ENCODE results near the gene STK4. TPM values are rescaled to one million over a fixed set of nuclear protein-coding genes. Genes with fewer than 3 reads are reported as not detected.
A peak's percentile ranks its signal among the peaks of the same experiment; 100 is the strongest.

Gene STK4
- total and polyA plus RNA-seq, 2 of the 4 experiments (the other 2 are of a cell fraction) = 10.2 to 22.2 TPM

DNA sequence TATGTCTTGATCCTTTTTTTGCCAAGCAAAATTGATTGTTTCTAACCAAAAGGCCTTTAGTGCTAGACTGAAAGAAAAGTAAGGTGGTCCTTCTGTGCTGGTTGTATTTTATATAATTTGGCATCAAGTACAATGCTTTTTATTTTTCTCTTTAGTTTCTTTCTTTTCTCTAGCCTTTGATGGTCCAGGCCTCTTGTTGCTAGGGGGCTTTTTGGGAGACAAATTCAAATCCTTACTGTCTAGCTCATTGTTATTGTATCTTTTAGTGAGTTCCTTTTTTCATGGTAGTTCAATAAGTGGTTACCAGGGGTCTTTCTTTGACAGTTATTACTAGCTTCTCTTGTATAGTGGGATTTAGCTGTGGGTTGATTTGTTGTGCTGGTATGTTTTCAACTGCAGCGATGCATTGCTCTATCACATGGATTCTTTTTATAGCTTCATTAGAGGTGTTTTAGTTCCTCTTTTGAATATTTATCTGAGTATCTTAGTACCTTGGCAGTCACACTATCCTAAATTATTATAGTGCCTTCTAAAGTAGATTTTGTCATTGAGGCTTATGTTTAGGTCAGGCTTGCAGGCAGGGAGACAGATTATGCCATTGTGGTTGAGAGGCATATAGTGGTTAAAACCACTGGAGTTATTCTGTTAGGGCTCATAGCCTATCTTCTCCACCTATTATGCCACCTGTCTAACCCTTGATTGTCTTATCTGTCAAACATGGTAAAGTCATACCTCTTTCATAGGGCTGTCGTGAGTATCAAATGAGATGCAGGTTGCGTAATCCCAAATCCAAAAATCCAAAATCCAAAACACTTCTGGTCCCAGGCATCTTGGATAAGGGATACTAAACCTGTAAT is 85.1 kb downstream of the STK4 start:
- no TSS peak for BruUV-seq (replicated peaks)
- no peaks in the 10 kb centered on the region for H3K9me3 ChIP-seq (ENCODE audit: control insufficient read depth, insufficient read depth, low read length)
- H3K14ac ChIP-seq (replicated peaks; ENCODE audit: low read depth, low read length) = no peak overlapping the region
- no peak overlapping the region for H4K91ac ChIP-seq (ENCODE audit: insufficient read depth, low read depth, low read length)
- ATAC-seq (ENCODE audit: low read depth) = no peak
- no peak overlapping the region for H2AK5ac ChIP-seq (ENCODE audit: low read depth, low read length)
- dilution Hi-C loops (cut with HindIII; ENCODE audit: low sequenced_read_pairs, unreplicated experiment) (no loop called here), intact Hi-C loops (cut with micrococcal nuclease) (loop anchor here (5.0 kb wide), 2 partner anchors 36 to 721 kb away; no protein-coding TSS in a partner anchor), in situ Hi-C loops (cut with MboI; ENCODE audit: low sequenced_read_pairs) (no loop called here)
- H3K27ac ChIP-seq (ENCODE audit: insufficient read depth, low read length) = no peak overlapping the region
- no peak overlapping the region for H3K4me2 ChIP-seq (ENCODE audit: low read depth, low read length)
- no peak overlapping the region for H2AFZ ChIP-seq (replicated peaks; ENCODE audit: low read length, poor library complexity)
- no peak overlapping the region for H3K4ac ChIP-seq (ENCODE audit: low read depth, low read length)
- H2BK20ac ChIP-seq (ENCODE audit: low read depth, low read length) = no peak overlapping the region
- no peak overlapping the region for H2BK15ac ChIP-seq (ENCODE audit: low read depth, low read length)
- H3K27me3 ChIP-seq (ENCODE audit: control insufficient read depth, insufficient read depth, low read length) = no peaks in the 10 kb centered on the region
- no peak overlapping the region for H3K9ac ChIP-seq (ENCODE audit: low read depth, low read length)
- H4K20me1 ChIP-seq (ENCODE audit: insufficient read depth, low read length) = no peaks in the 10 kb centered on the region
- no peak overlapping the region for H3K4me3 ChIP-seq (ENCODE audit: insufficient read depth, low read depth, low read length)
- H3K4me1 ChIP-seq (ENCODE audit: control insufficient read depth, insufficient read depth, low read length) = peaks cover 14% of the 10 kb centered on the region
- no peak overlapping the region; the same call in 1 of the 2 replicates for H3K18ac ChIP-seq (ENCODE audit: low read depth, low read length)
- no peaks in the 10 kb centered on the region for H3K36me3 ChIP-seq (ENCODE audit: control insufficient read depth, insufficient read depth, low read length)
- peaks cover 11 to 22% of the 10 kb centered on the region in 2 experiments; a peak in 3 of 4 replicates for H3K79me1 ChIP-seq (ENCODE audit: low read depth in 1 of 2, low read length in 2 of 2)
- no peak overlapping the region for H4K8ac ChIP-seq (ENCODE audit: low read depth in 2 of 2, low read length in 2 of 2)
- CTCF ChIA-PET = interaction anchor here (0.6 to 3.0 kb wide), 7 partner anchors 7 to 242 kb away, joined by 3 to 18 read pairs (median 5); no protein-coding TSS in a partner anchor
- no peak overlapping the region for H2BK5ac ChIP-seq (ENCODE audit: low read depth, low read length, poor library complexity, severe bottlenecking)
- 0 out of 2 replicates have a peak overlapping the region, but pooled peaks have one; percentile 8 for H2BK120ac ChIP-seq (ENCODE audit: low read depth, low read length)
- no peak overlapping the region; the same call in 1 of the 2 replicates for H4K5ac ChIP-seq (ENCODE audit: low read depth, low read length)
- H3K56ac ChIP-seq (ENCODE audit: extremely low read depth, insufficient read depth, low read length) = no peak overlapping the region
- no CpG with 5 or more reads among the region's 3 CpGs for WGBS, 2 experiments (ENCODE audit: extremely low coverage in 2 of 2, insufficient read length in 1 of 2)
- no peak for DNase-seq
- POLR2A ChIA-PET (ENCODE audit: unreplicated experiment) = no interaction called here
- no peak overlapping the region for H3K23ac ChIP-seq (ENCODE audit: low read depth, low read length)
- TF ChIP-seq MAZ (IDR thresholded peaks at IDR 0.05; ENCODE audit: borderline replicate concordance, low read depth, low read length) (no peak), CEBPB (IDR thresholded peaks at IDR 0.05; ENCODE audit: low read depth, low read length) (peak; percentile 90)
- TF ChIP-seq, protein P1, sequence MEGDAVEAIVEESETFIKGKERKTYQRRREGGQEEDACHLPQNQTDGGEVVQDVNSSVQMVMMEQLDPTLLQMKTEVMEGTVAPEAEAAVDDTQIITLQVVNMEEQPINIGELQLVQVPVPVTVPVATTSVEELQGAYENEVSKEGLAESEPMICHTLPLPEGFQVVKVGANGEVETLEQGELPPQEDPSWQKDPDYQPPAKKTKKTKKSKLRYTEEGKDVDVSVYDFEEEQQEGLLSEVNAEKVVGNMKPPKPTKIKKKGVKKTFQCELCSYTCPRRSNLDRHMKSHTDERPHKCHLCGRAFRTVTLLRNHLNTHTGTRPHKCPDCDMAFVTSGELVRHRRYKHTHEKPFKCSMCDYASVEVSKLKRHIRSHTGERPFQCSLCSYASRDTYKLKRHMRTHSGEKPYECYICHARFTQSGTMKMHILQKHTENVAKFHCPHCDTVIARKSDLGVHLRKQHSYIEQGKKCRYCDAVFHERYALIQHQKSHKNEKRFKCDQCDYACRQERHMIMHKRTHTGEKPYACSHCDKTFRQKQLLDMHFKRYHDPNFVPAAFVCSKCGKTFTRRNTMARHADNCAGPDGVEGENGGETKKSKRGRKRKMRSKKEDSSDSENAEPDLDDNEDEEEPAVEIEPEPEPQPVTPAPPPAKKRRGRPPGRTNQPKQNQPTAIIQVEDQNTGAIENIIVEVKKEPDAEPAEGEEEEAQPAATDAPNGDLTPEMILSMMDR (conservative IDR thresholded peaks at IDR 0.05; ENCODE audit: low read depth, low read length) = no peak
- no peak overlapping the region for H2AK9ac ChIP-seq (replicated peaks; ENCODE audit: low read depth, low read length, poor library complexity)
- H3K9me1 ChIP-seq (ENCODE audit: insufficient read depth, low read length) = no peaks in the 10 kb centered on the region
